ENCODE data around the gene TOP3B.

The TOP3B gene

DNA sequence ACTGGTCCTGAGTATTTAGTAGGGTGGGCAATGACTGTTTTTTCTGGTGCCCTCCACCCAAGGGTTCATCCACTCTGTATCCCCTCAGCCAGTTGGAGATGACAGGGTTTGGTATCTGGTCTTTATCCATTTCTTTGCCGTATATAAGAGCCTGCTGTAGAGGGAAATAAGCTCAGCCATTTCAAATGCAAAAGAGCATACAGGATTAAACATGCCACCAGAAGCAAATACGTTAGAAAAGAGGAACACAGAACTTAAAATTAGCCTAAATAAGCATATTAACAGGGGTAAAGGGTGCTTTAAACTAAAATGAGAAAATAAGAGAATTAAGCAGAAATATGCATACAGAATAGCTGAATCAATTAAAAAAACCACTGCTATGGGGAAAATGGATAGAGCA lies 27.8 kb upstream of the TOP3B start:
- no peak for DNase-seq

DNA sequence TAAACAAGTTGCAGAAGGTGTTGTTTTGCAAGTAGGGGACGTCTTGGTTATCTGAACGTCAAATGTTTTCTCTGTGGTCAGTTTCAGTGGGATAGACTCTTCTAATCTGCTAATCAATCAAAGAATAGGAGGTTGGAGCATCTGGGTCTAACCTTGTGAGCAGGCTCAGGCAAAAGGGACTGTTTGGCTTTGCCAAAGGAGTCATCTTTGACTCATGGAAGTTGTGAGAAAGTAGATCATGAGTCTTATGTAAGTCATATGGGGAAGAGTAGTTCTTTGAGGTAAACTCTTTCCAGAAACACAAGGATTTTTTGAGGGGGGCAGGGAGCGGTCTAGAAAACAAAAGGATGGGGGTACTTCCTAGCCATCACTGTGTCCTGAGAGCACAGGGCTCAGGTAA lies 27.1 kb upstream of the TOP3B start:
- no peak for DNase-seq

DNA sequence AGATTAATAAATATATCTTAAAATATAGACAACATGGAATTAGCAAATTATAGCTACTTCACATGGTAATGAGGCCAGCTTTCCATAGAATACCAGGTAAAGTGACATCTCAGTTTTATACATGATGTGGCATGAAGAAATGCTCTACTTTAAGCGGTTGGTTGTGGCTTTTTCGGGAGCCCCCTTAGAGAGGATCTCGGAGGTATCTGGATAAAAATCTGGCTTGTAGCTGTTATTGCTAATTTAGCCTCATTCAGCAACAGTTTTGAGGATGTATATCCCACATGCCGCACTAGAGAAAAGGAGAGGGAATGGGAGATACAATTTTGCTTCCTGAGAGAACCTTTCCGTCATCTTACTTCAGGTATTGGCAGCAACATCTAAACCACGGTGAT lies 24.0 kb upstream of the TOP3B start:
- DNase-seq = no peak

DNA sequence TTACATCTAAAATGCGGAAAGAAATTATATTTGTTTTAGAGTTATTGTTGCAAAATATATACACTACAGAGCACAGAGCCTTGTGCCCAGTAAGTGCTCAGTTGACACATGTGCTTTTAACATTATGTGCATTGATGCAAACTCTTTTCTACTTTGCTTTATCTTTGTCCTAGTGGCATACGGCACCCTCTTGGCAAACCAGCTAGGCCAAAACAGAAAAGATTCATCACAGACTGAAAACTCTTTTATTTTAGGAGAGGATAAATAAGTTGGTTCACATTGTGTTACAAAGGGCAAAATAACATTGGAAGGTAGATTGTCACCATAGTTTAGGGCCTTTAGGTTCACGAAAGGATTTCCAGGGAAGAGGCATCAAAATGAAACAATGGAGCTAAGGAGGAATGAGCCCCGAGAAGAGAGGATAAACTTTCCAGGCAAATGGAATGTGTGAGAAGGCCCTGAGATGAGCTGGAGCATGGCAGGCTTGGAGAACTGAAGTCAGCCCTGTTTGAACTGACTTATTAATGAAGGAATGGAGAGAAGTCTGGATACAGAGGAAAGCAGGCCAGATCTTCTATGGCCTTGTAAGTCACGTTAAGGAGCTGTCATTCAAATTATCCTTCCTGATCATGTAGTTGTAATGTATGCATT lies 23.5 kb upstream of the TOP3B start:
- no peak for DNase-seq

DNA sequence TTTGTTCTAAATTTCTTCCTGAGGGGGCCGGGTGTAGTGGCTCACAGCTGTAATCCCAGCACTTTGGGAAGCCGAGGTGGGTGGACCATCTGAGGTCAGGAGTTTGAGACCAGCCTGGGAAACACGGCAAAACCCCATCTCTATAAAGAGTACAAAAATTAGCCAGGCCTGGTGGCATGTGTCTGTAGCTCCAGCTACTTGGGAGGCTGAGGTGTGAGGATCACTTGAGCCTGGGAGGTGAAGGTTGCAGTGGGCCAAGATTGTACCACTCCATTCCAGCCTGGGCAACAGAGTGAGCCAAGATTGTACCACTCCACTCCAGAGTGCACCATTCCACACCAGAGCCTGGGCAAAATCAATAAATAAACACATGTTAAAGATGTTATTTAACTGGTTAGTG lies 20.6 kb upstream of the TOP3B start:
- DNase-seq = no peak

DNA sequence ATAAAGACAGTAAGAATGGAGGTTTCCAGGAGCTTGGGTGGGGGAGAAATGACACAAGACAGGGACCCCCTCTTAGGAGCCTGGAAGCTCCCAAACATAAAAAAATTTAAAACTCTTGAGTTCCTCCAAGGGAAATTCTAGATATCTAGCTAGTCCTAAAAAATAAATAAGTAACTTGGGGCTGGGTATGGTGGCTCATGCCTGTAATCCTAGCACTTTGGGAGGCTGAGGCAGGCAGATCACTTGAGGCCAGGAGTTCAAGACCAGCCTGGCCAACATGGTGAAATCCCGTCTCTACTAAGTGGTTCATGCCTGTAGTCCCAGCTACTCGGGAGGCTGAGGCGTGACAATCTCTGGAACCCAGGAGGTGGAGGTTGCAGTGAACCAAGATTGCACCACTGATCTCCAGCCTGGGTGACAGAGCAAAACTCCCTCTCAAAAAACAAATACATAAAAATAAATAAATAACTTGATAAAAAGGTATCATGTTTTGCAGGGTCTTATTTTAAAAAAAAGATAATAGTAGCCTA lies 20.0 kb upstream of the TOP3B start:
- no peak for DNase-seq

DNA sequence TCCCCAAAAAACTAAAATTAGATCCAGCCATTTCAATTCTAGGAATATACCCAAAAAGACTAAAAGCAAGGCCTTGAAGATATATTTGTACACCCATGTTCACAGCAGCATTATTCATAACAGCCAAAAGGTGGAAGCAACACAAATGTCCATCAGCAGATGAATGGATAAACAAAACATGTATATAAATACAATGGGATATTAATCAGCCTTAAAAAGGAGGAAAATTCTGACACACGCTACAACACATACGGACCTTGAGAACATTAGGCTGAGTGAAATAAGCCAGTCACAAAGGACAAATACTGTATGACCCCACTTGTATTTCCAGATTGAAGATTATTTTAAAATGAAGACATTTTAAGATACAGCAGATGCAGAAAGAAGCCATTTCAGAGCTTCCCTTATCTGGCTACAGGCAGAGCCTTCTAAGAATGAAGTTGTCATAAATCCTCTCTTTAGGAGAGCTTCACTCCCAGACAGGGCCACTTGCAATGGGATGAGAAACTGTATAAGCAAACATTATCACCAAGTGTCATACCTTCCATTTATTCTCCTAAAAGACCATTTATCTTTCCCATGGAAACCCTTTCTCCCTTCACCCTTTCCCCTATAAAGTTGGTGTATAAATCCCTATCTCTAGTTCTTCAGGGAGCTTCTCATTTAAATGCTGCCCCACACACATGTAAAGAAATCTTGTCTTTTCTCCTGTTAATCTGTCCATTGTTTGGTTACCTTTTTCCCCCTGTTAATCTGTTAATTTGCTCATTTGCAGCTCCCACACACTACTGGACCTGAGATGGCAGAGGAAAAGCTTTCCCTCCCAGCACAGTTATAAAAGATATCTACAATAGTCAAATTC lies 19.3 kb upstream of the TOP3B start:
- no peak for DNase-seq

- no peak for DNase-seq
Observed at GRCh38 chr22:21998595-21999247, 16.1 kb upstream of the TOP3B start.

DNA sequence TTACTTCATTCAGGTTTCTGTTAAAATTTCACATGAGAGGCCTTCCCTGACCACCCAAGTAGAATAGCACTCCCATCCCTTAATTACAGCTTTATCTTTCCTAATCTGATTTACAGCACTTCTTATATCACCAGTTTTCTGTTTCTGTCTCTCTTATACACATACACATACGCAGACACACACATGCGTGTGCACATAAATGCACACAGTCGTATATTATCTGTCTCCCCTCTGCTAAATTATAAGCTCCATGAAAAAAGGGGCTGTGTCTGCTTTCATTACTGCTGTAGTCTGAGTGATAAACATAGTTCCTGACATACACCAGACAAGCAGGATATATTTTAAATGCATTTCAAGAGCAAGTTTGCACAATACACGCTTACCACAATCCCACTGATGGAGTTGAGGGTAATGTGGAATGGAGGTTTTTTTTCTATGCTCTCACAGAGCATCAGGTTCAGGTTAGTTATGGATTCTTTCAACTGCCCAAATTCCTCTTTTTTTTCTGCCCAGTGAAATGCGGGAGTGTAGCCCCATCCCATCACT lies 13.7 kb upstream of the TOP3B start:
- DNase-seq = no peak

DNA sequence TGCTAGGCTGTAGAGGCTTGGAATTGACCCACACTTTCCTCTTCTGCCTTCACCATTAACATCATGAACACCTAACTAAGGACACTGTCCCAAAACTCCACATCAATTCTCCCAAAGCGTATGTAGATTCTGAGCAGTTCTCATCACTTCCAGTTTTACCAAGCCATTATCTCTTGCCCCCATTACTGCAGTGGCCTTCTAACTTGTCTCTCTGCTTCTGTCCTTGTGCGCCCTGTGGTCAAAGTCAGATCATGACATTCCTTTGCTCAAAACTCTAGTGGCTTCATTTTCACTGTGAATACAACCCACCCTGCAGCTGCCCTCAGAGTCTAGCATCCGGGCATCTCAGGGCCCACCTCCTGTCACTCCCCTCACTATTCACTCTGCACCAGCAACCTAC lies 13.1 kb upstream of the TOP3B start:
- no peak for DNase-seq

DNA sequence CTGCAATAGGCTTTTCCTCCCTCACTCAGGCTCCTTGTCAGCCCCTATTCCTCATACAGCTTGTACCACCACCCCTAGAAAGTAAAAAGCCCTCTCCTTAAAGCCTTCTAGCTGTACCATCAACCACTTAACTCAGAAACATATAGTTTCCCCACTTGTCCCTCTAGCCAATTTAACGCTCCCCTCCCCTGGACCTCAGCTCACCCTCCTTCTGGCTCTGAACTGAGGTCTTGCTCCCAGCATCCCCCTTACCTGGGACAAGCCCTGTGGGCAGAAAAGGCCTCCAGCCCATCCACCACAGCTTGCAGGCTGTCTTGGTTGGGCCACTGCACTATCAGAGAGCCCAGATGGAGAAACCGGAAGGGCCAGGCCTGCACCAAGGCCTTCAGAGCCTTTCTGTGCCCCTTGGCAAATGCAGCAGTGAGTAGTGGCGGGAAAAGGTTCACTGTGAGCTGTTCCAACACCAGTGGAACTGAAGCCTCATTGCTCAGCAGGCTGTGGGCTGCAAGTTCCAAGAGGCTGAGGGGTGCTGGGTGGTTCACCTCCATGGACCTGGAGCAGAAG lies 12.4 kb upstream of the TOP3B start:
- no peak for DNase-seq

- DNase-seq = no peak
Observed at GRCh38 chr22:21992593-21993237, 10.1 kb upstream of the TOP3B start.

- no peak for DNase-seq
Observed at GRCh38 chr22:21991774-21992173, 9.2 kb upstream of the TOP3B start.

GRCh38 chr22:21991304-21991596 lies 8.7 kb upstream of the TOP3B start:
- no peak for DNase-seq

- no peak for DNase-seq
Observed at GRCh38 chr22:21990445-21991303, 8.1 kb upstream of the TOP3B start.

DNA sequence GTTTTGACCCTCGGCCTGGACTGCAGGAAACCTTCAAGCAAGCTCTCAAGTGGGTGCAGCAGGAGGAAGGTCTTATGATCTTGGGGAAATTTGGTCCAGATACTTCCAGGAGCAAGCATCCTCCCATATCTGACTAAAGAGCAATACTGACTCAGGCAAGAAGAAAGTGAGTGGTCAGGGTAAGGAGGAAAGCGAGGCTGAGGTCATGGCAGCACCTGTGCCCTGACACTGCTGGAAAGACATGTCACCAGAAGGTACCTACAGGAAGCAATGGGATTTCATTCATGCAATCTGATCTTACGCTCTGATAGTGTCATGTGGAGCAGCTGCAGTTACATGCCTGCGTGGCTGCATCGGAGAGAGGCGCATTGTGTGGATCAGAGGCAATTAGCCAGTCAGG lies 6.5 kb upstream of the TOP3B start:
- peak; percentile 12 for DNase-seq

- no peak for DNase-seq
Observed at GRCh38 chr22:21985214-21985613, 2.6 kb upstream of the TOP3B start.

- DNase-seq = no peak
Observed at GRCh38 chr22:21984793-21985192, 2.2 kb upstream of the TOP3B start.

- no peak for DNase-seq
Observed at GRCh38 chr22:21981874-21982273, 713 bp downstream of the TOP3B start.

DNA sequence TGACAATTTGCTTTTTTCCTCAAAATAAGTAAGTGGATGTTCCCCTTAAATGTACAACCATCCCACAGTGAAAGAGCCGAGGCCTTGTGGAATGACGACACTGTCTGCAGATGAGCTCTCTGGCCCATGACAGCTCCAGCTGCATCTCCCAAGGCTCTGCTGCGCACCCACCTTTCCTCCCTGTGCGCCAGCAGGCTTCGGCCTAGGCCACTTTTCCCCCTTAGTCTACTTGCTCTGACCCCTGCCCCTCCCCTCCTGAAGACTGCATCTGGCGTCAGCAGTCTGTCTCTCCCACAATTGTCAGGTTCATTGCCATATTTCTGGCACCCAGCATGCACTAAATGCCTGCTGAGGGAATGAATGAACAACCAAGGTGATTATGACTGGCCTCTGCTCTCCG lies 2.0 kb downstream of the TOP3B start:
- no peak for DNase-seq

DNA sequence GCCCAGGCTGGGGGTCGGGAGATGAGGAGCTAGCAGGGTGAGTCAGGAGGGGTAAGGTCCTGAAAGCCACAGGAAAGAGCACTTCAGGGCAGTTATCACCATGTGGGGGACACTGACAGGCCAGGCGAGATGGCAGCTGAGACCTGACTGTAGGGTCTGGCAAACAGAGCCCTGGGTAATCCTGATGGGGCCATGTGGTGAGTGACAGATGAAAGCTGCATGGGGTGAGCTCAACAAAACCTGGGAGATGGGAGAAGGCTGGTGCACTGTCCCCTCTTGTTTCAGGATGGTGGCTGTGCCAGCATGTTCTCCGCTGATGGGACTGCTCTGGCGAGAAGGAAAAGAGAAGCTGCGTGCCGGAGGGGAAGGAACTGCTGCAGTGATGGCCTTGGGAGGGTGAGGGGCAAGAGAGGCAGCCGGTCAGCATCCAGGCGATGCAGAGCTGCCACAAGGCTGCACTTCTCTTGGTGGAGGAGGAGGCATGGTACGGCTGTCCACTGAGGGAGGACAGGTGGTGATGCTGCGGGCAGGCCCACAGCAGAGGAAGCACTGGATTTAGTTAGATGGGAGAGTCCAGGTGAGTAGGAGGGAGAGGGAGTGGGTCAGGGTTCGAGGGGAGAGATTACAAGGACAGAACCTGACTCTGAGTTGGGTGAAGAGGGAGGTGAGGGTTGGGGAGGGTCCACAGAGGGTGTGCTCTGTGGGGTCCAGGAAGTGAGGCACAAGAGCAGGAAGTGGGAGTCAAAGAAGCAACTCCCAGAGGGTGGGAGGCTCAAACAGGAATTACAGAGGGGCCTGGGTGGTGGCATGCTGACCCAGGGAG lies 3.8 kb downstream of the TOP3B start:
- DNase-seq = no peak

Data from NCI-H2227 treated with DMSO at 0.1 percent for 48 hours (cell line).